GM12864 (cell line): Measurements from ENCODE around the gene IL10.
A peak's percentile ranks its signal among the peaks of the same experiment; 100 is the strongest.

Experiments used
- DNase-seq: peaks from one replicate; pipeline ENCODE4 v3.0.0-alpha.2; 2011; ENCODE audit warnings: low read depth
- H3K4me3 ChIP-seq: 2 replicates; pipeline ENCODE4 v1.5.1; 2011; ENCODE audit warnings: mild to moderate bottlenecking, low read depth, low read length, control low read depth
- CTCF ChIP-seq: IDR thresholded peaks from 2 replicates; pipeline ENCODE4 v1.5.1; 2011; ENCODE audit warnings: low read depth, mild to moderate bottlenecking, moderate library complexity, low read length, control low read depth, inconsistent platforms; ENCODE audit errors: missing control alignments

Gene IL10

GRCh38 chr1:206727981-206728696 is 44.2 kb downstream of the IL10 start:
- H3K4me3 ChIP-seq: no peak overlapping the region
- TF ChIP-seq CTCF: no peak
- DNase-seq: no peak

GRCh38 chr1:206725109-206725963 is 47.0 kb downstream of the IL10 start:
- H3K4me3 ChIP-seq: no peak overlapping the region
- TF ChIP-seq CTCF: peak; percentile 89
- no peak for DNase-seq

GRCh38 chr1:206723805-206724472 is 48.4 kb downstream of the IL10 start:
- TF ChIP-seq CTCF: no peak
- H3K4me3 ChIP-seq: no peak overlapping the region
- DNase-seq: no peak

GRCh38 chr1:206723462-206723804 is 48.9 kb downstream of the IL10 start:
- H3K4me3 ChIP-seq: no peak overlapping the region
- no peak for TF ChIP-seq CTCF
- no peak for DNase-seq

- H3K4me3 ChIP-seq: no peak overlapping the region
- no peak for TF ChIP-seq CTCF
- DNase-seq: no peak
Observed at GRCh38 chr1:206722751-206723461, 49.4 kb downstream of the IL10 start.

- H3K4me3 ChIP-seq: no peak overlapping the region
- DNase-seq: no peak
- TF ChIP-seq CTCF: no peak
Observed at GRCh38 chr1:206721454-206721853, 50.8 kb downstream of the IL10 start.
